Activated CD4-positive, alpha-beta T cell treated with anti-CD3 and anti-CD28 coated beads for 4 hours (primary cell): ENCODE data around the gene KCNK15.
"Not testable (repeated sequence)": the region's sequence is repeated elsewhere in the genome, so short reads cannot be mapped to it uniquely, and the experiment has no call there.

Experiments
- DNase-seq, 2 donors: peaks; one replicate each; pipeline ENCODE4 v3.0.0-alpha.2; 2020

KCNK15 gene

GRCh38 chr20:44745598-44746366 lies at the start of gene KCNK15:
Gene KCNK15 (plus strand): TSS chr20:44745865. CDS start chr20:44745911, 46 bp downstream.
- peak; percentile 36 to 70 for DNase-seq

- DNase-seq, result no peak
Observed at GRCh38 chr20:44696315-44696714, 49.4 kb upstream of the KCNK15 start.

DNA sequence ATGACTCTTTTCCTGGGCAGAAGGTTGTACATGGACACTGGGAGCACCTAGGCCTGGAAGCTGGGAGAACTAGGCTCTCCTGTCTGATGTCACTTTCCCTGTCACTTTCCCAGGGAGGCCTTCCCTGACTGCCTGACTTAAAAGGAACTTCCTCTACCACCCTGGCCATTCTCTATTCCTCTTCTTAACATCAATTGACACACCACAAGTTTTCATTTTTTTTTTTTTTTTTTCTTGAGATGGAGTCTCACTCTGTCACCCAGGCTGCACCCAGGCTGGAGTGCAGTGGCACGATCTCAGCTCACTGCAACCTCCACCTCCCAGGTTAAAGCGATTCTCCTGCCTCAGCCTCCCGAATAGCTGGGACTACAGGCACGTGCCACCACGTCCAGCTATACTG lies 48.6 kb upstream of the KCNK15 start:
- DNase-seq, result not testable (repeated sequence)

DNA sequence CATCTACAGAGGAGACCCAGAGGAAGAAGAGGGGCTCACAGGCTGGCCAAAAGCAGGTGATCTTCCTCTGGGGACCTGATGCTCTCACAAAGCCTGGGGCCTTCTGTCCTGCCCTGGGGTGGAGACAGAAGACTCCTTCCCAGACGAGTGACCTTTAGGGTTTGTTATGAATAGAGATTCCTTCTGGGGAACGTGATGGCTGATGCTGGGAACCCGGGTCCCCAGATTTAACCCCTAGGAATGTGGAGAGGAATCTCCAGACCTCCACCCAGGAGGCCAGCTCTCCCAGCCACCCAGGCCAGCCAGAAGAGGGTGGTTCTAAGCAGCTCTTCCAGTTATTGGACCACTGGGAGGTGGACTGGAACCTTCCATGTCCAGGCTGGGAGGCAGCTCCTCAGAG lies 47.3 kb upstream of the KCNK15 start:
- no peak for DNase-seq

DNA sequence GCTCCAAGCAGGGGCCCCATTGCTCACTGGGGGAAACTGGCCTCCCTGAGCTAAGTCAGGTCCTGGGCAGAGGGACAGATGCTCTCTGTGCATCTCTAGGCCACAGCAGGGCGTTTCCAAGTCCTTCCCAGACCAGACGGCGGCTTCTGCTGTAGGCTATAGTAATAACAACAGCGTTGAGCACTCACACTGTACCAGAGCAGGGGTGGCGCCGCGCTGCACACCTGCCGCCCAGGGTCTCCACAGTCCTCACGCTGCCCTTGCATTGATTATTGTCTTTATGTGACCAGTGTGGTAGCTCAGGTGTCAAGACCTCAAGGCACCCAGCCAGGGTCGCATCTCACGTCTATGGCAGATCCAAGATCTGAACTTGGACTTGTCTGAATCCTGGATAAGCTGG lies 45.4 kb upstream of the KCNK15 start:
- no peak for DNase-seq

DNA sequence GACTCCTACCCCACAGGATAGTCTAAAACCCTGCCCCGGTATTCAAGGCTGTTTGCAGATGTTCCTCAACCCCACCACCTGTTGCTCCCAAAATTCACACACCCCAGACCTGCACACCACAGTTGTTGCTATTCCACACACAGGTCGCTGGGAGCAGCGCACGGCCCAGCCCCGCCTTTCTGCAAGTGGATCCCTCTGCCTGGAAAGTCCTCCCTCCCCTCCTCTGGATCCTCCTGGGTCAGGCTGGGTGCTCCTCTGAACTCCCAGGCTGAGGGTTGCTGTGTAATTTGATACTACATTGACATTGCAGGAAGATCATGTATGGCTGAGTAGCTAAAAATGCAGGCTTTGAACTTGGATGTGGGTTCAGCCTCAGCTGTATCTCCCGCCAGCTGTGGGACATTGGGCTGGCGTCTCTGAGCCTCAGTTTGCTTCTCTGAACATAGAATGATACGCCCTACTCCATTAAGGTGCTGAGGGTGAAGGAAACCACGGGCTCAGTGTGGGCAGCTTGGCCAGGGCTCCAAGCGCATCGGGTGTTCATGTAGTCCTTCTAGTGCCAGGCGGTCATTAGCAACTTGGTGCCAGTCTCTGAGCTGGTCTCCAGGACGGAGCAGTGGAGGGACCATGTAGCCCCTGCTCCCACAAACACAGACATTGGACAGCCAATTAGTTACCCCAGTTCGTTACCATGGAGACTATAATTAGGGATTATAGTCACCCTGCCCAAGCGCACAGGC lies 44.4 kb upstream of the KCNK15 start:
- DNase-seq, result no peak

DNA sequence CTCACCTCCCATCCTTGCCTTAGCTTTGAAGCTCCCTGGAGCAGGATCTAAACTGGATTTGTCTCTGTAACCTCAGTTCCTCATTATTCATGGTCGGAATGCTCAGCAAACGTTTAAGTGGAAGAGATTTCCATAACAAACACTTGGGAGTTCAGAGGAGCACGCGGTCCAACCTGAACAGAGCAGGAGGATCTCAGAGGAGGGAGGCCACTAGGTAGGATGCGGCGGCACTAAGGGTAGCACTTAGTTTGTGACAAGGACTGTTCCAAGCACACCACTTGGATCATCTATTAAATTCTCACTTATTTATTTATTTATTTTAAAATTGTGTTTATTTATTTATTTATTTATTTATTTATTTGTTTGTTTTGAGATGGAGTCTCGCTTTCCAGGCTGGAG lies 43.8 kb upstream of the KCNK15 start:
- no peak for DNase-seq

- no peak for DNase-seq
Observed at GRCh38 chr20:44702776-44703175, 42.9 kb upstream of the KCNK15 start.

DNA sequence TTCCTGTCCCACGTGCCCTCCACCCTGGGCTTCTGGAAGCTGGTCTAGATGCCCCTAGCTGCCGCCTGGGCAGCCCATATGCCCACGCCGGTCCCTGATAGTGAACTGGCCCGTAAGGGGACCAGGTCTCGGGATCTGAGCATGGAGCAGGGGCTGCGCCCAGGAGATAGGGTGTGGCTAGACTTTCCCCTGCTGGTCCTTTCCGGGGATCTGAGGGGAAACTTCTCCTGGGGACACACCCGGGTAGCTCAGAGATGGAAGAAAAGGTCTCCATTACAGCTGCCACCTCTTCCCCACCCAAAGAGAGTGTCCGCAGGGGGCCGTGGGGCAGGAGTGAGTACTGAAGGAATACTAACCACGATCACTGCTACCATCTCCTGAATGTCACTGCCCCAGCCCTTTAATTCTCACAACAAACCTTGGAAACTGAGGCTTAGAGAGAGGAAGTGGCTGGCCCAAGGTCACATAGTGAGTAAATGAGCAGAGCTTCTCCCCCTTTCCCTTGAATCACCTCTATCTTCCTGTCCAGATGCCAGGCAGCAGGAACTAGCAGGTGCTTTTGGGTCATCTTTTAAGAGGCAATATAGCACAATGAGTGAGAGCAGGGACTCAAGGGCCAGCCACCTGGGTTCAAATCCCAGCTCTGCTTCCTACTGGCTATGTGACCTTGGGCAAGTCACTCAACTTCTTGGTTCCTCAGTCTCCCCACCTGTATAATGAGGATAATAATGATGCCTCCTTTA lies 42.3 kb upstream of the KCNK15 start:
- DNase-seq, result no peak

DNA sequence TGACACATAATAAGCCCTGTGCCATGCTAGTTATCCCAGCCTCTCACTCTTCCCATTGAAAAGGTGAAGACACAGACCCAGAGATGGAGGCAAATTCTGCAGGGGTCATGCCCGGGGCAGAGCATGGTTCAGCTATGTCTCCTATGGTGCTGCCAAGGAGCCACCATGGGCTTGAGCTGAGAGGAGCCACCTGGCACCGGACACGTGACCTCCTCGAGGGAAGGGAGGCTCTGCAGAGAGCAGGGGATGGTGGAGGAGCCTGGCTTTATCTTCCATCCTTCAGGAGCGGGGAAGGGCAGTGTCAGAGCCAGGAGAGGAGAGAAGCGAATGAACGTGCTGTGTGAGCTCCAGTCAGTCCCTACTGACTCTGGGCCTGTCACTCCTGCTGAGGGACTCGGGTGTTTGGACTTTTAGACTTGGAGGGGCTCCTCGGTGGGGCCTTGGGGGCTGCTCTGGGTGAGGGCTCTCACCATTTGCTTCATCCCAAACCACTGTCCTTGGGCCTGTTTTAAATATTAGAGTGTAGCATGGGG lies 41.6 kb upstream of the KCNK15 start:
- no peak for DNase-seq

GRCh38 chr20:44704551-44704971 lies 41.1 kb upstream of the KCNK15 start:
- DNase-seq, result no peak

DNA sequence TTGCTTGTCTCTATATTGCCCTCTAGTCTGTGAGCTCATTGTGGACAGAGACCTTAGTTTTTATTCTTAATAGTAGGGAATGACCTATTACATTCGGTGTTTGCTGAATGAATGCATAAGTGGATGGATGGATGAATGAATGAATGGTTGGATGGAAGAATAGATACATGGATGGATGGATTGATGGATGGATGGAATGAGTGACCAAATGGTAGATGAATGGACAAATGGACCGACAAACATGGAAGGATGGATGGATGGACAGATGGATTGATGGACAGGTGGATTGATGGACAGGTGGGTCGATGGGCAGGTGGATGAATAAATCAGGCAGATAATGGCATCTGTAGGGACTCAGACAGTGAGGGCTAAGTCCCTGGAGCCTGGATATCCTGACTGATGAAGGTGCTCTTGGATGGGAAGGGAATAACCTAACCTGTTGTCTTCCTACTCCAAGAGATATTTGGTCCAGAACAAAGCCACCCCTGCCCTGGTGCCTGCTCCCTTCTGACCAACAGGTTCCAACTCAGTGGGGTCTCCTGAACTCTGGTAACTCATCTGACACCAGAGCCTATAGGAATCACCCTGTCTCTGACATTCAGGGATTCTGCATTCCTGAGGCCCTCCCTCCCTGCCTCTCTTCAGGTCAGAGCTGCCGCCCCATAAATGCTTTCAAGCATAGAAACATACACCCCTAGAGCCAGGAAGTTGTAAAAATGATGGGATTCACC lies 40.1 kb upstream of the KCNK15 start:
- DNase-seq, result no peak

DNA sequence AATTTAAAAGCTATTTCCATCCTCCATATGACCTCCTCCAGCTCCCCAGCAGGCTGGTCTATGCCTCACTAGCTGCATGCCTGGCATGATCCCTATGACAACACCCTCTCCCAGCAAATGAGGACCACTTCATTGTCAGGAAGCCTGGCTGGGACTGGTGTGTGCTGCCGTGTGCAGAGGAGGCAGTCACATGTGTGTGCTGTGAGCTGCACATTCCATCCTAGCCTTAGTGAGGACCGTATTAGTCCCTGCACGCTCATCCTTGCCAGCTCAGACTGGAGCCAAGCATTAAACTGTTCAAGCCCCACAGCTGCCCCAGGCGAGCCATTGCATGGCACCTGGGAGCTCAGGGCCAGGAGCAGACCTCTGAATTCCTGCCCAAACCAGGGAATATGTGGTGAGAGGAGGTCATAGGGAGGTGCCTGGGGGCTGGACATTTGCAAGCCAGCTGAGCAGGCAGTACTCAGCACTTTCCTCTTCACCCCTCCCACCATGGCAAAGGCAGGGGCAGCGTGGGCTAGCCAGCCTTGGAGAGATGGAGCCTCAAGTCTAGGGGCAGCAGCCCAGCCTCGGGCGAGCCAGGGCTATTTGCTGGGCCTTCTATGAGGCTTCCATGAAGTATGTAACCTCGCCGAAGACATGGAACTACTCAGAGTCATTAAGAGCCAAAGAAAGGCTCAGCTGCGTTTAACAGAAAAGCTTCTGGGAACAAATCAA lies 39.2 kb upstream of the KCNK15 start:
- DNase-seq, result no peak

GRCh38 chr20:44707018-44707579 lies 38.6 kb upstream of the KCNK15 start:
- no peak for DNase-seq

DNA sequence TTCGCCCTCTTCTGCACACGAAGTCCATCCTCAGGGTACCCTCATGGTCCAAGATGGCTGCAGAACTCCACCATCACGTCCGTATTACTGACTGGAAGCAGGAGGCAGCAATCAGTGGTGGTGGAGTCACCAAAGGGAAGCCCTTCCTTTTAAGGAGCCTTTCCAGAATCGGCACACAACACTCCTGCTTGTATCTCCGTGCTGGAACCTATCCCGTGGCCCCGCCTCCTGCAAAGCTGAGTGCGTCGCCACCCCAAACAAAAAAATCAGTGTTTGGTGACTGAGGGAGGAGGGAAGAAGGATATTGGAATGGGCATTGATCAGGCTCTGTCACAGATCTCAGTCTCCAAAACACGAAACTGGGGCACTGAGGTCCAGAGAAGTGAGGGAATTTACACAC lies 36.3 kb upstream of the KCNK15 start:
- DNase-seq, result no peak

GRCh38 chr20:44709797-44710196 lies 35.9 kb upstream of the KCNK15 start:
- DNase-seq, result no peak

DNA sequence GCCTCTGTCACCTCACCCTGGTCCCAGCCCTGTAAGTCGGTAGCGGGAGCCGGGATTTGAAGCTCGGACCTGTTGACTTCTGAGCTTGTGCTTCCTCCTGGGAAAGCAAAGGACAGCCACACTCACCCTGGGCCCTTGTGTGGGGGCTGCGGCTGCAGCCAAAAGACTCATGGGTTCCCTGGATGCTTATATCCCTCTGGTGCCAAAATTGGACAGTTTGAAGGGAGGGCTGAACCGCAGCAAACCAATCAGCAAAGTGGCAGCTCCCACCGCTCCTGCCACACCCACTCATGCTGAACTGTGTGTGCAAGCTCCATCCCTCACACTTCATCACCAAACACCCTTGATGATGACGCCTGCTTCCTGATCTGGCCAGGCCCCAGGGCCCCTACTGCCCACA lies 34.4 kb upstream of the KCNK15 start:
- no peak for DNase-seq

- no peak for DNase-seq
Observed at GRCh38 chr20:44714102-44714700, 31.5 kb upstream of the KCNK15 start.

DNA sequence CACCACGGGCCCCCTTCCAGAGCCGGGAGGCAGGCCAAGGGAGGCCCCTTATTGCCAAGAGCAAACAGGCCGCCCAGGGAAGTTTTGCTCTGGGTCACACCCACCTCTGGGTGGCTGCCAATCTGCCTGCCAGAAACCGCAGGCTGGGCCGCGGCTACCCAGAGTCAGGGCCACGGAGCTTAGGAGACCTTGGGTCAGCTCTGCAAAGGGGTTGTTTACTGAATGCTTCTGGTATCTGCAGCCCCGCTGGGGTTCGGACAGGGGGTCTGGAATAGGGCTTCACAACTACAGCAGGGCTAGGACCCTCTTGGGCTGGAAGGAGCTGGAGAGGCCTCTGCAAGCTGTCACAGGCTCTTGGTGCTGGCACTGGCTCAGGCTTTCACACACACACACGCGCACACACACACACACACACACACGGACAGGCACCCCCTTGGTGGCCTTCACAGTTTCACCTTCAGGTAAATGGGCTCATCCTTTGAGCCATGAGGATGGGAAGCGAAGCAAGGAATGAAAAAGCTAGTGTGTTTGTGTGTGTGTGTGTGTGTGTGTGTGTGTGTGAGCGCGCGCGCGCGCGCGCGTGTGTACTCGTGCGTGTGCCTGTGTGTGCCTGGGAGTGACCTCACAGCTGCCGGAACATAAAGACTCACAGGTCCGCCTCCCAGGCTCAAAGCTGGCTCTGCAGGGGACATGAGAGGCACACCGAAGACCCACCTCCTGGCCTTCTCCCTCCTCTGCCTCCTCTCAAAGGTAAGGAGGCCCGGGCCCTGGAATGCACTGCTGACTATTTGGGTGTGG lies 30.8 kb upstream of the KCNK15 start, which contains the start of gene CCN5:
TSS of gene CCN5 (plus strand) at position 669 of the 798 bp plus-strand sequence. CDS start at position 691, 22 bp downstream.
- DNase-seq, result no peak
